MM.1S (cell line): ENCODE data around the gene CBX6.

ENCODE experiments used
- DNase-seq: peaks from one replicate; pipeline ENCODE4 v3.0.0-alpha.2; 2015
- H2AFZ ChIP-seq: fragments of 300-600 bp; sonication (generic); 2 replicates; pipeline ENCODE4 v1.6.0; 2016; ENCODE audit warnings: antibody characterized with exemption, low read length
- H3F3A ChIP-seq: fragments of 300-600 bp; sonication (generic); 2 replicates; pipeline ENCODE4 v1.6.1; 2016; ENCODE audit warnings: mild to moderate bottlenecking, antibody characterized with exemption, low read length, moderate library complexity, mixed read lengths; ENCODE audit not compliant: insufficient read depth
- H3K27ac ChIP-seq: fragments of 300-600 bp; sonication (generic); 2 replicates; pipeline ENCODE4 v1.5.1; 2016; ENCODE audit warnings: mild to moderate bottlenecking, low read length
- H3K27me3 ChIP-seq: fragments of 300-600 bp; sonication (generic); replicated peaks from 2 replicates; pipeline ENCODE4 v1.6.0; 2016; ENCODE audit warnings: low read length; ENCODE audit not compliant: insufficient read depth
- H3K36me3 ChIP-seq: fragments of 300-600 bp; sonication (generic); replicated peaks from 2 replicates; pipeline ENCODE4 v1.6.1; 2016; ENCODE audit warnings: mild to moderate bottlenecking, low read length, mixed read lengths; ENCODE audit not compliant: insufficient read depth
- H3K4me1 ChIP-seq: fragments of 300-600 bp; sonication (generic); 2 replicates; pipeline ENCODE4 v1.6.1; 2016; ENCODE audit warnings: low read length, mixed read lengths
- H3K4me2 ChIP-seq: fragments of 300-600 bp; sonication (generic); 2 replicates; pipeline ENCODE4 v1.6.0; 2016; ENCODE audit warnings: low read depth, low read length
- H3K4me3 ChIP-seq: fragments of 300-600 bp; sonication (generic); 2 replicates; pipeline ENCODE4 v1.5.1; 2016; ENCODE audit warnings: low read length, mixed read lengths
- H3K79me2 ChIP-seq: fragments of 300-600 bp; sonication (generic); 2 replicates; pipeline ENCODE4 v1.6.1; 2016; ENCODE audit warnings: mixed run types, low read length, mixed read lengths
- H3K9ac ChIP-seq: fragments of 300-600 bp; sonication (generic); 2 replicates; pipeline ENCODE4 v1.6.1; 2016; ENCODE audit warnings: low read length, mixed read lengths
- H3K9me2 ChIP-seq: fragments of 300-600 bp; sonication (generic); replicated peaks from 2 replicates; pipeline ENCODE4 v1.6.1; 2016; ENCODE audit warnings: mild to moderate bottlenecking, low read length, mixed read lengths; ENCODE audit not compliant: insufficient read depth
- H3K9me3 ChIP-seq: fragments of 300-600 bp; sonication (generic); replicated peaks from 2 replicates; pipeline ENCODE4 v1.6.1; 2016; ENCODE audit warnings: mild to moderate bottlenecking, low read length, mixed read lengths; ENCODE audit not compliant: insufficient read depth
- H4K20me1 ChIP-seq: fragments of 300-600 bp; sonication (generic); 2 replicates; pipeline ENCODE4 v1.6.1; 2016; ENCODE audit warnings: mild to moderate bottlenecking, low read length, moderate library complexity, mixed read lengths; ENCODE audit not compliant: insufficient read depth
- EZH2 ChIP-seq: fragments of 300-600 bp; sonication (generic); optimal IDR thresholded peaks from 2 replicates; pipeline ENCODE3; 2017; ENCODE audit warnings: low read depth, mild to moderate bottlenecking, antibody characterized with exemption, low read length, mixed read lengths
- EZH2phosphoT487 ChIP-seq: fragments of 300-600 bp; sonication (generic); IDR thresholded peaks from 2 replicates; pipeline ENCODE4 v1.6.1; 2018; ENCODE audit warnings: antibody characterized with exemption, low read length
- TF ChIP-seq, protein P1 (sequence below): fragments of 300-600 bp; sonication (generic); IDR thresholded peaks from 2 replicates; pipeline ENCODE4 v1.5.1; 2016; ENCODE audit warnings: antibody characterized with exemption, low read length, mixed read lengths

The CBX6 gene

DNA sequence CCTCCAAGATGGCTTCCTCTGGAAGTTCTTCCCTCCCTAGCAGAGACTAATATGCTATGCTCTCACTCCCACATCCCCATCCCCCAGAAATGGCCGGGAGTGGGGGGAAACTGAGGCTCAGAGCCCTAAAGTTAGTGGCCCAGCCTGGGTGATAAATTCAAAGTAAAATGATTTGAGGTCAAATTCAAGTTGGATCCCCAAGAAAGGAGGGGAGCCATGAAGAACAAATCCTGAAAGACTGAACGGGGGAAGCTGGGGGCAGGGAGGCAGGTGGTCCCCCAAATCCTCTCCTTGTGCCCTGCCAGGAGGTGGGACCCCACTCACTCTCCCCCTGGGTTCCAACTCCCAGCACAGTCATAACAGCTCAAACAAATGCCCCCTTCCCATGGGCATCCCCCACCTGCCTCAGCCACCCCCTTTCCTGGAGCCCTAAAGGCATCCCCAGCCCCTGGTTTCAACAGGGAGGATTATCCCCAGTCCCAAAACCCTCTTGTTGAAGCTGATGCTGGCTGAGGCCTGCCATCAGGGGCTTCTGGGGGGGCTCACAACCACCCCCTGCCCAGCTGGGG lies 1.1 kb downstream of the CBX6 start:
- TF ChIP-seq EZH2phosphoT487, result no peak
- TF ChIP-seq EZH2, result no peak
- TF ChIP-seq, protein P1, sequence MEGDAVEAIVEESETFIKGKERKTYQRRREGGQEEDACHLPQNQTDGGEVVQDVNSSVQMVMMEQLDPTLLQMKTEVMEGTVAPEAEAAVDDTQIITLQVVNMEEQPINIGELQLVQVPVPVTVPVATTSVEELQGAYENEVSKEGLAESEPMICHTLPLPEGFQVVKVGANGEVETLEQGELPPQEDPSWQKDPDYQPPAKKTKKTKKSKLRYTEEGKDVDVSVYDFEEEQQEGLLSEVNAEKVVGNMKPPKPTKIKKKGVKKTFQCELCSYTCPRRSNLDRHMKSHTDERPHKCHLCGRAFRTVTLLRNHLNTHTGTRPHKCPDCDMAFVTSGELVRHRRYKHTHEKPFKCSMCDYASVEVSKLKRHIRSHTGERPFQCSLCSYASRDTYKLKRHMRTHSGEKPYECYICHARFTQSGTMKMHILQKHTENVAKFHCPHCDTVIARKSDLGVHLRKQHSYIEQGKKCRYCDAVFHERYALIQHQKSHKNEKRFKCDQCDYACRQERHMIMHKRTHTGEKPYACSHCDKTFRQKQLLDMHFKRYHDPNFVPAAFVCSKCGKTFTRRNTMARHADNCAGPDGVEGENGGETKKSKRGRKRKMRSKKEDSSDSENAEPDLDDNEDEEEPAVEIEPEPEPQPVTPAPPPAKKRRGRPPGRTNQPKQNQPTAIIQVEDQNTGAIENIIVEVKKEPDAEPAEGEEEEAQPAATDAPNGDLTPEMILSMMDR, result no peak
- Histone ChIP-seq H3K27ac (peak overlapping the region; percentile 80; the same call in 1 of the 2 replicates), H3K9me3 (no peaks in the 10 kb centered on the region), H3F3A (peaks cover 36% of the 10 kb centered on the region), H3K27me3 (no peaks in the 10 kb centered on the region), H3K4me1 (peaks cover 30% of the 10 kb centered on the region), H3K4me2 (peak overlapping the region; percentile 99), H2AFZ (no peak overlapping the region), H3K4me3 (peak overlapping the region; percentile 93), H4K20me1 (peaks cover 11% of the 10 kb centered on the region; the same call in 1 of the 2 replicates), H3K9me2 (no peaks in the 10 kb centered on the region), H3K79me2 (peaks cover 53% of the 10 kb centered on the region), H3K9ac (peak overlapping the region; percentile 95), H3K36me3 (peaks cover 10% of the 10 kb centered on the region)
- no peak for DNase-seq

DNA sequence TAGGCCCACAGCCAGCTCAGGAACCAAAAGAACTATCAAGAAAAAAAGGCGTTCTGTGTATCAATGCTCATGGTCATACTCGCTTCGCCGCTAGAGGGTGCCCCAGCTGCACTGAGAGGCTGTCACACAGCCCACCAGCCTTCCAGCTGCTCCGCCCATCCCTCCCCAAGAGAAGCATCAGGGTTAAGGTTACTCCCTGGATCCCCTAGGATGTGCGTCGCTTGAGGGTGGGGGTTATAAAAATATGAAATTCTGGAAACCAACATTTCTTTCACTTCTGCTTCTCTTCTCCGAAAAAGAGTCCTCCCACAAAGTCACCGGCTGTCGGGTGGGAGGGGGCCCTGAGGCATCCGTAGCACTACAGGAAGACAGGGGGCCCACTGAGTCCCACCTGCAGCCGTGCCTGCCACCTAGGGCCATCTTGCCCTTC lies 1.7 kb downstream of the CBX6 start:
- peak overlapping the region; percentile 80; the same call in 1 of the 2 replicates for H3K27ac ChIP-seq
- peak overlapping the region; percentile 95 for H3K9ac ChIP-seq
- DNase-seq, result peak; percentile 82
- H3K4me3 ChIP-seq, result peak overlapping the region; percentile 93
- H3K79me2 ChIP-seq, result peaks cover 53% of the 10 kb centered on the region
- TF ChIP-seq EZH2phosphoT487, result no peak
- TF ChIP-seq, protein P1, result peak; percentile 95
- H4K20me1 ChIP-seq, result peaks cover 11% of the 10 kb centered on the region; the same call in 1 of the 2 replicates
- no peaks in the 10 kb centered on the region for H3K27me3 ChIP-seq
- H3K9me3 ChIP-seq, result no peaks in the 10 kb centered on the region
- H3K4me2 ChIP-seq, result peak overlapping the region; percentile 99
- H3K9me2 ChIP-seq, result no peaks in the 10 kb centered on the region
- peaks cover 10% of the 10 kb centered on the region for H3K36me3 ChIP-seq
- H3F3A ChIP-seq, result peaks cover 36% of the 10 kb centered on the region
- no peak overlapping the region for H2AFZ ChIP-seq
- peaks cover 30% of the 10 kb centered on the region for H3K4me1 ChIP-seq

DNA sequence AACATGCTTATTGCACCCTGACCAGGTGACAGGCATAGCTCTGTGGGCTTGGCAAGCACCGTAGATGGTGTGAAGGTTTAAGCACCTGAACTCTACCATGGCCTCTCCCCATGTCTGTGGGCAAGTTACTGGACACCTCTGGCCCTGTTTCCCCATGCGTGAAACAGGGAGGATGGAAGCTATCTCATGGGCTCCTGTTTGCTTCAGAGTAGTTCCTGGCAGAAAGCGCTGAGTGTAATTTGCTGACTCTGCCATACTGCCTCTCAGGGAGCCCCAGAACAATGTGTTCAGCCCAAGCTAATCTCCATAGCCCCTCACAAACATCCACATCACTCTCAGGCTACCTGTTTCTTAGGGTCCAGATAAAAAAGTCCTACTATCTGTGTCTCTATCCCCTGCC lies 2.4 kb downstream of the CBX6 start:
- H3K9ac ChIP-seq, result peak overlapping the region; percentile 32; the same call in 1 of the 2 replicates
- H3K27ac ChIP-seq, result peak overlapping the region; percentile 12; the same call in 1 of the 2 replicates
- H3K4me3 ChIP-seq, result peak overlapping the region; percentile 93; the same call in 1 of the 2 replicates
- H3K36me3 ChIP-seq, result peaks cover 10% of the 10 kb centered on the region
- TF ChIP-seq EZH2 (no peak), EZH2phosphoT487 (no peak)
- TF ChIP-seq, protein P1, result no peak
- peaks cover 13% of the 10 kb centered on the region for H4K20me1 ChIP-seq
- peaks cover 38% of the 10 kb centered on the region for H3F3A ChIP-seq
- DNase-seq, result no peak
- H3K79me2 ChIP-seq, result peaks cover 53% of the 10 kb centered on the region
- H3K4me1 ChIP-seq, result peaks cover 29% of the 10 kb centered on the region
- H3K9me3 ChIP-seq, result no peaks in the 10 kb centered on the region
- H2AFZ ChIP-seq, result no peak overlapping the region
- H3K9me2 ChIP-seq, result no peaks in the 10 kb centered on the region
- no peaks in the 10 kb centered on the region for H3K27me3 ChIP-seq
- peak overlapping the region; percentile 99 for H3K4me2 ChIP-seq
